LNCAP (cell line): ENCODE measurements around the gene ATG9A.

Experiments
- TF ChIP-seq, protein P1 (sequence below): fragments of 450-650 bp; IDR thresholded peaks from 2 replicates; pipeline ENCODE4 v1.5.1; 2017; ENCODE audit warnings: mild to moderate bottlenecking

Gene ATG9A

DNA sequence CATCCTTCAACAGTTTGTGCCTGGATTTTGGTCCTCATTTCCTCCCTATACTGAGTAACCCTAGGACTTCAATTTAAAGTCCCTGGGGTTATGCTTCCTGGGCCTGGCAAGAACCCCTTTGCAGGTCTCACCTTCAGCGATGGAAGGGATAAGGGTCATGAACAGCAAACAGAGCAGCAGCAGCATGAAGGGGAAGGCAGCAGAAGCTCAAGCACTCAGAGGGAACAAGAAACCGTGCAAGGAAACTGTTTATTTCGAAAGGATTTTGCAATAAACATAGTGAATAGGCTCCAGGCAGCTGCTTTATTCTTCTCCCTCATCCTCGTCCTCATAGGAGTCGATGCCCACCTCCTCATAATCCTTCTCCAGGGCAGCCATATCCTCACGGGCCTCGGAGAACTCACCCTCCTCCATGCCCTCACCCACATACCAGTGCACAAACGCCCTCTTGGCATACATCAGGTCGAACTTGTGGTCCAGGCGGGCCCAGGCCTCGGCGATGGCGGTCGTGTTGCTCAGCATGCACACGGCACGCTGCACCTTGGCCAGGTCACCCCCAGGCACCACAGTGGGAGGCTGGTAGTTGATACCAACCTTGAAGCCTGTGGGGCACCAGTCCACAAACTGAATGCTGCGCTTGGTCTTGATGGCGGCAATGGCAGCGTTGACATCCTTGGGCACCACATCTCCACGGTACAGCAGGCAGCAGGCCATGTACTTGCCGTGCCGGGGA is 20.8 kb upstream of the ATG9A start:
- TF ChIP-seq, protein P1, sequence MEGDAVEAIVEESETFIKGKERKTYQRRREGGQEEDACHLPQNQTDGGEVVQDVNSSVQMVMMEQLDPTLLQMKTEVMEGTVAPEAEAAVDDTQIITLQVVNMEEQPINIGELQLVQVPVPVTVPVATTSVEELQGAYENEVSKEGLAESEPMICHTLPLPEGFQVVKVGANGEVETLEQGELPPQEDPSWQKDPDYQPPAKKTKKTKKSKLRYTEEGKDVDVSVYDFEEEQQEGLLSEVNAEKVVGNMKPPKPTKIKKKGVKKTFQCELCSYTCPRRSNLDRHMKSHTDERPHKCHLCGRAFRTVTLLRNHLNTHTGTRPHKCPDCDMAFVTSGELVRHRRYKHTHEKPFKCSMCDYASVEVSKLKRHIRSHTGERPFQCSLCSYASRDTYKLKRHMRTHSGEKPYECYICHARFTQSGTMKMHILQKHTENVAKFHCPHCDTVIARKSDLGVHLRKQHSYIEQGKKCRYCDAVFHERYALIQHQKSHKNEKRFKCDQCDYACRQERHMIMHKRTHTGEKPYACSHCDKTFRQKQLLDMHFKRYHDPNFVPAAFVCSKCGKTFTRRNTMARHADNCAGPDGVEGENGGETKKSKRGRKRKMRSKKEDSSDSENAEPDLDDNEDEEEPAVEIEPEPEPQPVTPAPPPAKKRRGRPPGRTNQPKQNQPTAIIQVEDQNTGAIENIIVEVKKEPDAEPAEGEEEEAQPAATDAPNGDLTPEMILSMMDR: no peak

DNA sequence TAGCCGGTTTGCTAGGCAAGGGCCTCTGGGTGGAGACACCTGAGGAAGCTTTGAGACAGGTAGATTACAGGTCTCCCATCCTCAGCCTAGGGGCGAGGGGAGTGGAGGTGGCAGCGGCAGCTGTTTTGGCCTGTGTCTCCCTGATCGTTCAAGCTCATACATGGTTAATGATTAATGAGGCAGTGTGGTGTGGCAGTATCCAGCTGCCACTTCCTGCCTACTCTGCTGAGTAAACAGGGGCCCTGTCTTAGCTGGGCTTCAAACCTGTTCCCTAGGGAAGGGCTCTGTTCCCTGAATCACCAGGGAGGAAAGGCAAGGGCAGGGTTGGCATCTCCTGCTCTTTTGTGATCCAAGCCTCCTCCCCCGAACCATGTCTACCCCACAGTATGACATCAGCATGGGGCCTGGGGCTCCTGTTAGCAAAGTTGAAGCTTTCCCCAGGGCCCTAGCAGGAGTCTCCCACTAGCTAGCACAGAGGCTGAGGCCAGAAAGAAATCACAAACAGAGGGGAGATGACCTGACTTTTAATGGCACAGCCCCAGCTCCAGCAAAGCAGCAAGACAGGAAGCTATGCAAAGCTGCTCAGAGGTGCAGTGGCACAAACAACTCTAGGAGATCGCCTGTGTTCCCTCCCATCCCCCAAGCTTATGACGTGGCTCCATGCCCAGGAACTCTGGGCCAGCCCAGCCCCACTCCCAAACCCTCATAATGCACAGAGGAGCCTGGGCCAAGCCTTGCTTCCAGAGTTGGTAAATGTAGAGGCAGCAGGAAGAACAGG is 20.0 kb upstream of the ATG9A start:
- TF ChIP-seq, protein P1: no peak

DNA sequence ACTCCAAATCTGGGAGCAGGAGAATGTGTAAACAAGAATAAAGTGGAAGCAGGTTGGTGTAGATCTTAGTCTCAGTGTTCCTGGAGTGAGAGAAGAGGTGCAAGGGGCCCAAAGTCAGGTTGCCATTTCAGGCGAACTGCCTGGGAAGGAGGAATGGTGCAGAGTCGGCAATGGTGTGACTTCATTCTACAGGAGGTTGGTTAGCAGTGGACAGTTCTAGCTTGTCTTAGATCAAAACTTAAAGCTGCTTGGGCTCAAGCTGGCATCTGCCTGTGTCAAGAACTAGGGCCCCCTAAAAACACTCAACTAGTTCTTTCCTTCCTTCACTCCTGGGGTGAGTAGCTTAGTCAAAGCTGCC is 19.4 kb upstream of the ATG9A start:
- TF ChIP-seq, protein P1: no peak

DNA sequence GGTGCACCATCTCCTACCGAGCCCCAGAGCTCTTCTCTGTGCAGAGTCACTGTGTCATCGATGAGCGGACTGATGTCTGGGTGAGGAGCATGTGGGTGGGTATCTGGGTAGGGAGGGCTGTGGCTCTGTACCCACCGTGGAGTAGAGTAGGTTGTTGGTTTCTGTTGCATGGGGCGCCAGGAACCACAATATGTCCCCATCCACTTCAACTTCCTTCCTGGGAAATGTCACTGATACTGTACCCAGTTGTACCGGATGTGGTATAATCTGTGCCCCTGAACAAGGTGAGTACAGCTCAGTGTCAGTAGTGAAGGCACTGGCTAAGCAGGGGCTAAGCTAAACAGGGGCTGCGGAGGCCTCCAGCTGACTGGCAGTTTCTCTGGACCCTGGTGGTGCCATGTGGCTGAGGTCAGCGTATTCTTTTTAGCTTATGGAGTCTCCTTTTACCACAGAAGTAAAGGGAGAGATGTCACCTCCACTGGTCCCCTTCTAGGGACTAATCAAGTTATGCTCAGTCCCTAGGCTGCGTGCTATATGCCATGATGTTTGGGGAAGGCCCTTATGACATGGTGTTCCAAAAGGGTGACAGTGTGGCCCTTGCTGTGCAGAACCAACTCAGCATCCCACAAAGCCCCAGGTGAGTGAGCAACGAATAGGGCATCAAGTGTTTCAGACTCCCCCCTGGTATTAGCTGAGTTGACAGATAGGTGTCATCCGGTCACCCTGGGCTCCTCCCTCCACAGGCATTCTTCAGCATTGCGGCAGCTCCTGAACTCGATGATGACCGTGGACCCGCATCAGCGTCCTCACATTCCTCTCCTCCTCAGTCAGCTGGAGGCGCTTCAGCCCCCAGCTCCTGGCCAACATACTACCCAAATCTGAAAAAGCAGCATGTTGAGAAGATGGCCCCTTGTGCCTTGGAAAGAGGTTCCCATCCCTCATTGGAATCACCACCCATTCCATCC is 18.5 kb upstream of the ATG9A start:
- TF ChIP-seq, protein P1: no peak

DNA sequence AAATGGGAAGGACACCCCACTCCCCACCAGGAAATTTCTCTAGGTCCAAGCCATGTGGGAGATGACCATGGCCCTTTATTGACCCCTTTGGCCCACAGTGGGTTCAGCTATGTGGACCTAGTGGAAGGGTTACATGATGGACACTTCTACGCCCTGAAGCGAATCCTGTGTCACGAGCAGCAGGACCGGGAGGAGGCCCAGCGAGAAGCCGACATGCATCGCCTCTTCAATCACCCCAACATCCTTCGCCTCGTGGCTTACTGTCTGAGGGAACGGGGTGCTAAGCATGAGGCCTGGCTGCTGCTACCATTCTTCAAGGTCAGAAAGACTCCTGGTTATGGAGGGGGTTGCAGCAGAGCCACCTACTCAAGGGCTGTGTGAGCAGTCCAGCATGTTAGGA is 17.1 kb upstream of the ATG9A start:
- TF ChIP-seq, protein P1: no peak

DNA sequence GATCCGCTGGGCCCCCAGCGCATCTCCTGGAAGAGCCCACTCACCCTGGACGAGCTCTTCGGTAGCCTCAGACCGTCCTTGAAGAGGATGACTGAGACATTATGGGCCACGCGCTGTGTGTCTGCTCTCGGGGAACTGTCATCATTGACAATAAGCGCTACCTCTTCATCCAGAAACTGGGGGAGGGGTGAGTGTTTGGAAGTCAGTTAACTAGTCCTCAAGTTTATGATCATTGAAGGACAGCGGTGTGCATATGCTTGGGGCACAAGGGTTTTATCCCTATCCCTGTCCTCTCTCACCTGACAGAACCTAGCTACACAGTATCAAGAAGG is 16.4 kb upstream of the ATG9A start:
- TF ChIP-seq, protein P1: no peak

DNA sequence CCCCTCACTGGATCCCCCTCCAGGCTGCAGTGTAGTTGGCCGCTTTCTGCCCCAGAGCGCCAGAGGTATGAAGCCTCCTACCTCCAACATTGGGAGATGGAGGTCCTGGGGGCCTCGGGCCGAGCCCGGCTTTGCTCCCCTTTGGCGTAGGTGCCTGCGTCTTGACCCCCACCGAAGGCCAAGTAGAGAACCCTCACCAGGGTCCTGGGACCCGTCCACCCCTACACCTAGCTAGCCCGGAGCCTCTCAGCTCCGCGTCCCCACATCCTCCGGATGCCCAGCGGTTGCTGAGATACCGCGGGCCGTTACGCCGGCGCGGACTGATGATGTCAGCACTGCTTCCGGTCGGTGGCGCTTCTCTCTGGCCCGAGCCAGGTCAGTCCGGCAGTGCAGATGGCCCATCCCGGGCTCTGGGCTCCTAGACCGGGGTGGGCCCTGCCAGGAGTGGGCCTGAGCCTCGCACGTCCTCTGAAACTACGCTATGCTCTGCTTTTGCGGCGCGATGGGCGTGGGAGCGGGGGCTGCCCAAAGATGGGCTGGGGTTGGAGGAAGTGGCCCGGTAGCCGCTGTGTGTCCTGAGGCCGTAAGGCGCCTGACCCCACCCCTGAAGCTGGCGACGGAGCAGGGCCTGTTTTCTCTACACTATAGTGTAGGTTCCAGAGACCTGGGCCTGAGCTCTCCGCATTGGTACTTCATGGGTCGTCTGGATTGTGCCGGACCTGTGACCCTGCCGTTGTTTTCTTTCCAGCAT is 15.9 kb upstream of the ATG9A start, which contains the start of the genes GLB1L and STK16:
Gene GLB1L (minus strand): TSS at position 297 of the 751 bp plus-strand sequence. CDS start 1,871 bp downstream, outside the sequence.
Gene STK16 (plus strand): TSS at position 332 of the 751 bp plus-strand sequence. CDS start 521 bp downstream, outside the sequence.
- TF ChIP-seq, protein P1: no peak
